Kidney epithelial cell (primary cell): ENCODE data around the gene NPY1R. TPM values are rescaled to one million over a fixed set of nuclear protein-coding genes. Genes with fewer than 3 reads are reported as not detected.

Source experiments
- total RNA-seq: library from RNA; depleted of rRNA; stranded (reverse); fragments of >200 nt; gene quantifications from 2 replicates; pipeline ENCODE4 v1.2.3, GENCODE V29; 2015

NPY1R gene
- total RNA-seq, 1 donor from 2014 or later = 1.7 TPM

Other genes with a start within 250 kb of the NPY1R start
- 23.5 and 24.7 TPM in 2 replicates for gene NAF1, start 165.7 kb downstream of the NPY1R start, total RNA-seq
- gene NPY5R, start 11.3 kb upstream of the NPY1R start, total RNA-seq = 1.3 TPM in 1 of 2 replicates, not detected in the other
- not detected in 2 replicates for gene TKTL2, start 141.2 kb upstream of the NPY1R start, total RNA-seq
- gene TMA16, start 162.1 kb upstream of the NPY1R start, total RNA-seq = 22.1 and 30.7 TPM in 2 replicates